Peyer's patch (tissue), 4 donors: ENCODE data around the gene BLVRA.
"Not testable (repeated sequence)": the region's sequence is repeated elsewhere in the genome, so short reads cannot be mapped to it uniquely, and the experiment has no call there.

Experiments used
- POLR2A ChIP-seq, 2 donors: fragments of 450-650 bp; IDR thresholded peaks; one replicate each; pipeline ENCODE4 v1.5.1; 2017; ENCODE audit warnings: antibody characterized with exemption in 2 of 2, mild to moderate bottlenecking in 2 of 2, moderate library complexity in 2 of 2
- TF ChIP-seq, protein P1 (sequence below), 6 experiments: fragments of 450-650 bp in 4 of 6; fragments of 200-600 bp in 2 of 6; sonication (generic) in 1 of 6; IDR thresholded peaks; one replicate each; pipeline ENCODE4 v1.5.1; 2017 to 2019; ENCODE audit warnings: antibody characterized with exemption in 6 of 6, mild to moderate bottlenecking in 3 of 6, moderate library complexity in 1 of 6

DNA sequence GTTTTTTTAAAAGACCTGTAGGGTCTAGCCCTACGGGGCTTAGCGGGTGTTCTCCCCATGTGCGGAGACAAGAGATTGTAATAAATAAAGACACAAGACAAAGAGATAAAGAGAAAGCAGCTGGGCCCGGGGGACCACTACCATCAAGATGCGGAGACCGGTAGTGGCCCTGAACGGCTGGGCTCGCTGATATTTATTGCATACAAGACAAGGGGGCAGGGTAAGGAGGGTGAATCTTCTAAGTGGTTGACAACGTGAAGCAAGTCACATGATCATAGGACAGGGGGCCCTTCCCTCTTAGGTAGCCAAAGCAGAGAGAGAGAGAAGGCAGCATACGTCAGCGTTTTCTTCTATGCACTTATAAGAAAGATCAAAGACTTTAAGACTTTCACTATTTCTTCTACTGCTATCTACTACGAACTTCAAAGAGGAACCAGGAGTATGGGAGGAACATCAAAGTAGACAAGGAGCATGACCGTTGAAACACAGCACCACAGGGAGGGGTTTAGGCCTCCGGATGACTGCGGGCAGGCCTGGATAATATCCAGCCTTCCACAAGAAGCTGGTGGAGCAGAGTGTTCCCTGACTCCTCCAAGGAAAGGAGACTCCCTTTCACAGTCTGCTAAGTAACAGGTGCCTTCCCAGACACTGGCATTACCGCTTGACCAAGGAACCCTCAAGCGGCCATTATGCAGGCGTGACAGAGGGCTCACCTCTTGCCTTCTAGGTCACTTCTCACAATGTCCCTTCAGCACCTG, 23.7 kb upstream of the BLVRA start:
- TF ChIP-seq, protein P1, sequence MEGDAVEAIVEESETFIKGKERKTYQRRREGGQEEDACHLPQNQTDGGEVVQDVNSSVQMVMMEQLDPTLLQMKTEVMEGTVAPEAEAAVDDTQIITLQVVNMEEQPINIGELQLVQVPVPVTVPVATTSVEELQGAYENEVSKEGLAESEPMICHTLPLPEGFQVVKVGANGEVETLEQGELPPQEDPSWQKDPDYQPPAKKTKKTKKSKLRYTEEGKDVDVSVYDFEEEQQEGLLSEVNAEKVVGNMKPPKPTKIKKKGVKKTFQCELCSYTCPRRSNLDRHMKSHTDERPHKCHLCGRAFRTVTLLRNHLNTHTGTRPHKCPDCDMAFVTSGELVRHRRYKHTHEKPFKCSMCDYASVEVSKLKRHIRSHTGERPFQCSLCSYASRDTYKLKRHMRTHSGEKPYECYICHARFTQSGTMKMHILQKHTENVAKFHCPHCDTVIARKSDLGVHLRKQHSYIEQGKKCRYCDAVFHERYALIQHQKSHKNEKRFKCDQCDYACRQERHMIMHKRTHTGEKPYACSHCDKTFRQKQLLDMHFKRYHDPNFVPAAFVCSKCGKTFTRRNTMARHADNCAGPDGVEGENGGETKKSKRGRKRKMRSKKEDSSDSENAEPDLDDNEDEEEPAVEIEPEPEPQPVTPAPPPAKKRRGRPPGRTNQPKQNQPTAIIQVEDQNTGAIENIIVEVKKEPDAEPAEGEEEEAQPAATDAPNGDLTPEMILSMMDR (IDR thresholded peaks at IDR 0.05), result not testable (repeated sequence)
- TF ChIP-seq POLR2A (IDR thresholded peaks at IDR 0.05), result not testable (repeated sequence)
